ENCODE measurements around the gene ECE1. TPM values are rescaled to one million over a fixed set of nuclear protein-coding genes. Genes with fewer than 3 reads are reported as not detected.
A peak's percentile ranks its signal among the peaks of the same experiment; 100 is the strongest.

ECE1 gene
- total and polyA plus RNA-seq, 2 of the 13 experiments (the other 11 are each of a cell fraction or from before 2014, with no cell fraction given), result 13.5 to 21.2 TPM

GRCh38 chr1:21251773-21252471 is 38.3 kb downstream of the ECE1 start (continued):
- TF ChIP-seq ZBTB49 (CRISPR knock-in tag; IDR thresholded peaks at IDR 0.05; ENCODE audit: borderline replicate concordance), result no peak
- no peak for TF ChIP-seq ZNF670 (CRISPR knock-in tag; IDR thresholded peaks at IDR 0.05; ENCODE audit: borderline replicate concordance)
- no peak for TF ChIP-seq ZNF460 (CRISPR knock-in tag; IDR thresholded peaks at IDR 0.05; ENCODE audit: borderline replicate concordance)
- TF ChIP-seq HCFC1 (IDR thresholded peaks at IDR 0.05; ENCODE audit: low read depth, low read length), result no peak
- no peak for TF ChIP-seq HOXD1 (CRISPR knock-in tag; IDR thresholded peaks at IDR 0.05)
- TF ChIP-seq ZKSCAN5 (CRISPR knock-in tag; IDR thresholded peaks at IDR 0.05), result no peak
- TF ChIP-seq ZNF552 (CRISPR knock-in tag; IDR thresholded peaks at IDR 0.05; ENCODE audit: borderline replicate concordance), result no peak
- TF ChIP-seq ZNF780A (CRISPR knock-in tag; IDR thresholded peaks at IDR 0.05), result no peak
- no peak for TF ChIP-seq SMARCE1 (IDR thresholded peaks at IDR 0.05; ENCODE audit: borderline replicate concordance)
- no peak for TF ChIP-seq HNRNPK (IDR thresholded peaks at IDR 0.05; ENCODE audit: low read depth, low read length, poor library complexity, severe bottlenecking)
- no peak for TF ChIP-seq LBX2 (CRISPR knock-in tag; IDR thresholded peaks at IDR 0.05; ENCODE audit: borderline replicate concordance)
- no peak for TF ChIP-seq RBAK (CRISPR knock-in tag; IDR thresholded peaks at IDR 0.05)
- peak; percentile 32; the same call in 1 of the 2 replicates for TF ChIP-seq JUN (CRISPR knock-in tag; IDR thresholded peaks at IDR 0.05)
- TF ChIP-seq NFE2L1 (CRISPR knock-in tag; IDR thresholded peaks at IDR 0.05; ENCODE audit: borderline replicate concordance), result no peak
- no peak for TF ChIP-seq TOPORS (CRISPR knock-in tag; IDR thresholded peaks at IDR 0.05)
- no peak for TF ChIP-seq ZBTB46 (CRISPR knock-in tag; IDR thresholded peaks at IDR 0.05; ENCODE audit: borderline replicate concordance)
- no peak for TF ChIP-seq ZBTB25 (CRISPR knock-in tag; IDR thresholded peaks at IDR 0.05)
- no peak for TF ChIP-seq REST (IDR thresholded peaks at IDR 0.05; ENCODE audit: borderline replicate concordance in 1 of 2, low read depth in 1 of 2, low read length in 2 of 2)

All from HepG2 (cell line).